Heart left ventricle (tissue), 13 donors: ENCODE measurements around the gene STYXL1.

Experiments
- POLR2A ChIP-seq, 2 donors: fragments of 450-650 bp; IDR thresholded peaks; one replicate each; pipeline ENCODE4 v1.6.1; 2017; ENCODE audit warnings: antibody characterized with exemption in 2 of 2, mild to moderate bottlenecking in 2 of 2, moderate library complexity in 2 of 2
- TF ChIP-seq, protein P1 (sequence below), 12 donors: fragments of 200-600 bp; sonication (generic) in 4 of 12; IDR thresholded peaks; one replicate each; pipeline versions ENCODE4 v1.5.0 to v1.8.0; 2018 to 2022; ENCODE audit warnings: antibody characterized with exemption in 12 of 12, mild to moderate bottlenecking in 5 of 12
- donor health status: ischemic (EF 13 %, LVEDD 7.1; RV severe dilation, severe dysfunction).
- donor health status: DM: no; HTN: yes; CAD: no.
- donor health status: DM: no; HTN: no; CAD: no.
- donor health status: ischemic (EF 25% LVEDD 6.9; RV normal size, moderate dysfunction).
- donor health status: ischemic (EF 25% LVEDD 5.7; RV mildly dilated, moderate dysfunction).
- donor health status: ischemic (EF 35%, LVEDD 5.7; RV mildly dilated, moderate dysfunction).
- donor health status: nonischemic (EF 11% LVEDD 7.7; RV severe dilation, severe dysfunction).
- donor health status: DM: yes; HTN: yes; CAD: no.
- donor health status: PGD.
- donor health status: ischemic (EF 29% LVEDD 5.4; RV normal size, mild dysfunction).
- donor health status: nonischemic (EF 23%, LVEDD 6.1; RV moderate dilation, normal function).

DNA sequence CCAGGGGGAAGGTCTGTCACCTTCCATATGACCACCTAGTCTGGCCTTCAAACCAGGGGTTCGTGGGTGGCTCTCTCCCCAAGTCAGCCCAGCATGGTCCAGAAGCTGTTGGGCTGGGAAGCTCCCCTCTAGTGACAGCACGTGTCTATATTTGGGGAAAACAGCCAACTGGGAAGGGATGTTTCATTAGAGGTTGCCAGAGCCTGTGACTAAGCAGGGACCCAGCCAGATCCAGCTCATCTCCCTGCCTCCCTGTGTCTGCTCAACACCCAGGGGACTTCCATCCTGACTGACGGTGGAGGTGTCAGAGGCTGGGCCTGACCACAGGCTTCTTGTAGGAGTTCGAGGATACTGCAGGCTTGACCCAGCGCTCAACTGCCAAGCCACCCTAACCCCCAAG is 10.5 kb downstream of the STYXL1 start:
- TF ChIP-seq, protein P1, sequence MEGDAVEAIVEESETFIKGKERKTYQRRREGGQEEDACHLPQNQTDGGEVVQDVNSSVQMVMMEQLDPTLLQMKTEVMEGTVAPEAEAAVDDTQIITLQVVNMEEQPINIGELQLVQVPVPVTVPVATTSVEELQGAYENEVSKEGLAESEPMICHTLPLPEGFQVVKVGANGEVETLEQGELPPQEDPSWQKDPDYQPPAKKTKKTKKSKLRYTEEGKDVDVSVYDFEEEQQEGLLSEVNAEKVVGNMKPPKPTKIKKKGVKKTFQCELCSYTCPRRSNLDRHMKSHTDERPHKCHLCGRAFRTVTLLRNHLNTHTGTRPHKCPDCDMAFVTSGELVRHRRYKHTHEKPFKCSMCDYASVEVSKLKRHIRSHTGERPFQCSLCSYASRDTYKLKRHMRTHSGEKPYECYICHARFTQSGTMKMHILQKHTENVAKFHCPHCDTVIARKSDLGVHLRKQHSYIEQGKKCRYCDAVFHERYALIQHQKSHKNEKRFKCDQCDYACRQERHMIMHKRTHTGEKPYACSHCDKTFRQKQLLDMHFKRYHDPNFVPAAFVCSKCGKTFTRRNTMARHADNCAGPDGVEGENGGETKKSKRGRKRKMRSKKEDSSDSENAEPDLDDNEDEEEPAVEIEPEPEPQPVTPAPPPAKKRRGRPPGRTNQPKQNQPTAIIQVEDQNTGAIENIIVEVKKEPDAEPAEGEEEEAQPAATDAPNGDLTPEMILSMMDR (IDR thresholded peaks at IDR 0.05): no peak
- TF ChIP-seq POLR2A (IDR thresholded peaks at IDR 0.05): no peak
